K562 (cell line): ENCODE data around the gene SMAP2.

ENCODE experiments used
- CEBPB ChIP-seq: fragments of 450-650 bp; IDR thresholded peaks from 2 replicates; pipeline ENCODE4 v1.6.1; 2016; ENCODE audit warnings: missing genetic modification characterization, missing compliant biosample characterization
- CHCHD3 ChIP-seq: fragments of 250-450 bp; sonication (Bioruptor Pico); IDR thresholded peaks from 2 replicates; pipeline ENCODE4 v2.1.2; 2022; ENCODE audit warnings: mild to moderate bottlenecking
- ETV5 ChIP-seq: sonication (generic); formaldehyde crosslinking; IDR thresholded peaks from 2 replicates; pipeline ENCODE4 v1.4.0; 2020; ENCODE audit warnings: low read depth, mild to moderate bottlenecking, missing genetic modification reagents
- POLR2A ChIP-seq: fragments of 450-650 bp; conservative IDR thresholded peaks from 2 replicates; pipeline ENCODE4 v1.6.1; 2016
- TCF7 ChIP-seq: sonication (generic); IDR thresholded peaks from 2 replicates; pipeline ENCODE4 v1.6.1; 2016; ENCODE audit warnings: antibody characterized with exemption, borderline replicate concordance
- ZNF12 ChIP-seq: sonication (generic); formaldehyde crosslinking; IDR thresholded peaks from 2 replicates; pipeline ENCODE4 v1.4.0; 2020; ENCODE audit warnings: mild to moderate bottlenecking, missing genetic modification reagents
- ZNF274 ChIP-seq: IDR thresholded peaks from 2 replicates; pipeline ENCODE4 v1.6.1; 2011; ENCODE audit warnings: low read depth, mild to moderate bottlenecking, low read length, moderate library complexity, borderline replicate concordance
- ZNF589 ChIP-seq: fragments of 200-800 bp; sonication (Bioruptor generic); IDR thresholded peaks from 2 replicates; pipeline ENCODE4 v1.6.1; 2016; ENCODE audit warnings: low read depth, missing genetic modification characterization, missing compliant biosample characterization
- ZNF644 ChIP-seq: fragments of 200-800 bp; sonication (Bioruptor generic); IDR thresholded peaks from 2 replicates; pipeline ENCODE4 v1.6.1; 2016; ENCODE audit warnings: low read depth, missing genetic modification characterization, missing compliant biosample characterization
- ZSCAN32 ChIP-seq: fragments of 450-650 bp; formaldehyde crosslinking; IDR thresholded peaks from 2 replicates; pipeline ENCODE4 v1.4.0; 2020; ENCODE audit warnings: mild to moderate bottlenecking, moderate library complexity
- TF ChIP-seq, protein P1 (sequence below), 3 experiments: IDR thresholded peaks in 2 of 3; conservative IDR thresholded peaks in 1 of 3; 2 replicates each; pipeline ENCODE4 v1.5.1; 2011 to 2012; ENCODE audit warnings: low read length in 3 of 3, mild to moderate bottlenecking in 3 of 3, control low read depth in 2 of 3, improper control_type of control experiment in 1 of 3, inconsistent platforms in 1 of 3, low read depth in 1 of 3, mixed read lengths in 1 of 3, moderate library complexity in 1 of 3; ENCODE audit not compliant: insufficient read depth in 2 of 3

DNA sequence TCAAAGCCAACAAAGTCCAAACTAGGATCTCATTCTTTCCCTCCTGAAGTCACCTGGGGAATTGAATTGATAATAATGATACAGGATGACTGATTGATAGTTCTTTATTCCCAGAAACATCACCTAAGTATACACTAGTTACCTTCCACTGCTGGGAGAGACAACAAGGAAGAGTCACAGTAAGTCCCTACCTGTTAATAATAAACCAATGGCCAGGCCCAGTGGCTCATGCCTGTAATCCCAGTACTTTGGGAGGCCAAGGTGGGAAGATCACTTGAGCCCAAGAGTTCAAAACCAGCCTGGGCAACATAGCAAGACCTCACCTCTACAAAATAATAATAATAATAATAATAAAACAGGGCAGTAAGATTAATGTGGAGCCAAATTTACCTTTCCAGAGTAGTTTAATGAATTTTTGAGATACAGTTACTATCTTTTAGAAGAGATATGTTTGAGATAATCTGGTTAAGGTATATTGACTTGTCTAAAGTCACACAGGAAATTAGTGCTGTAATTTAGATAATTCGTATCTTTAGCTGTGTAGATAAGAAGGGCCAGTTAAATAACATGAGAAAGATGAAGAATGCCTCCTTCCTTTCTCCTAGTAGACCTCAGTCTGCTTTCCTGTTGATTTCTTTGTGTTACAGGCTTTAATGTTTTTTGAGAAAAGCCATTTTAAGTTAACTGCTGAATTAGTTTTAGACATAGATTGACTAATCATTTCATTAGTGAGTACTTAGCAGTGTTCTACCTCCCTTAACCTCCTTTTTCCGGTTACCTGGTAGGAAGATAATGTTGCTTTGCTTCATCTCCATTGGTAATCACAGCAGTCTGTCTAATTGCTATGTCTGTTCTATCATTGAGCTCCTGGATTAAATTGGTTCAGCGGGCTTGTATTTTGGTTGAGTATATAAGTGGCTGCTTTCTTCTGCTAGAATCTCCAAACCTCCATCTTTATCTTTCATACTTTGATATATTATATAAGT lies 22.0 kb downstream of the SMAP2 start:
- no peak for TF ChIP-seq POLR2A
- TF ChIP-seq TCF7 = no peak
- TF ChIP-seq ZNF274 = no peak
- no peak for TF ChIP-seq ETV5
- TF ChIP-seq CHCHD3 (CRISPR knock-in tag) = no peak
- TF ChIP-seq ZSCAN32 (CRISPR knock-in tag) = no peak
- no peak for TF ChIP-seq ZNF589 (CRISPR knock-in tag)
- TF ChIP-seq CEBPB (tag) = no peak
- no peak for TF ChIP-seq ZNF644 (tag)
- TF ChIP-seq ZNF12 (CRISPR knock-in tag) = no peak
- TF ChIP-seq, protein P1, sequence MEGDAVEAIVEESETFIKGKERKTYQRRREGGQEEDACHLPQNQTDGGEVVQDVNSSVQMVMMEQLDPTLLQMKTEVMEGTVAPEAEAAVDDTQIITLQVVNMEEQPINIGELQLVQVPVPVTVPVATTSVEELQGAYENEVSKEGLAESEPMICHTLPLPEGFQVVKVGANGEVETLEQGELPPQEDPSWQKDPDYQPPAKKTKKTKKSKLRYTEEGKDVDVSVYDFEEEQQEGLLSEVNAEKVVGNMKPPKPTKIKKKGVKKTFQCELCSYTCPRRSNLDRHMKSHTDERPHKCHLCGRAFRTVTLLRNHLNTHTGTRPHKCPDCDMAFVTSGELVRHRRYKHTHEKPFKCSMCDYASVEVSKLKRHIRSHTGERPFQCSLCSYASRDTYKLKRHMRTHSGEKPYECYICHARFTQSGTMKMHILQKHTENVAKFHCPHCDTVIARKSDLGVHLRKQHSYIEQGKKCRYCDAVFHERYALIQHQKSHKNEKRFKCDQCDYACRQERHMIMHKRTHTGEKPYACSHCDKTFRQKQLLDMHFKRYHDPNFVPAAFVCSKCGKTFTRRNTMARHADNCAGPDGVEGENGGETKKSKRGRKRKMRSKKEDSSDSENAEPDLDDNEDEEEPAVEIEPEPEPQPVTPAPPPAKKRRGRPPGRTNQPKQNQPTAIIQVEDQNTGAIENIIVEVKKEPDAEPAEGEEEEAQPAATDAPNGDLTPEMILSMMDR (IDR thresholded peaks at IDR 0.05 in 2 of 3, conservative IDR thresholded peaks at IDR 0.05 in 1 of 3; ENCODE audit: insufficient read depth in 2 of 3, low read depth in 1 of 3, low read length in 3 of 3) = no peak
